Activated T-cell treated with anti-CD3 and anti-CD28 coated beads for 24 hours (primary cell): Measurements from ENCODE around the gene KIF19.

Source experiments
- DNase-seq: peaks from one replicate; pipeline ENCODE4 v3.0.0-alpha.2; 2020; ENCODE audit warnings: low read depth

The KIF19 gene

DNA sequence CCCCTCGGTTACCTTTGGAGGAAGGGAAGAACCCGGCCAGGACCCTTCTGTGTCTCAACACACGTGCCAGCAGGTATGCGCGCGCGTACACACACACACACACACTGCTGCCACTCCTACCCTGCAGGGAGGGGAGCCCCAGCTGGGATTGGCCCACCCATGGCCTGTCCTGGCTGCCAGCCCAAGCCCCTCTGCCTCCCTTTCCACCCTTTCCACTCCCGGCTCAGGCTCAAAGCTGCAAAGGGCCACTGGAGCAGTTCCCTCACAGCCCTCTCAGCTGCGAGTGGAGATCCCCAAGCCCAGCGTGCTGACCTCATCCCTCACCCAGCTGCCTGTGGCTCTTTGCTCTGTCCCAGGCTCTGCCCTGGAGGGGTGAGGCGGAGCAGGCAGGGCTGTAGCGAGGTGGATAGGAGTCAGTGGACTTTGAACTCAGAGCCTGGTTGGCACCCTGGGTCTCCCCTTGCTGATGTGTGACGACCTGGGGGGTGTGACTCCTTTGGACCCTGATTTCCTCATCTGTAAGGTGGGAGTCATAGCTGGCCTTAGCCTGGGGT lies 14.5 kb downstream of the KIF19 start:
- no peak for DNase-seq

DNA sequence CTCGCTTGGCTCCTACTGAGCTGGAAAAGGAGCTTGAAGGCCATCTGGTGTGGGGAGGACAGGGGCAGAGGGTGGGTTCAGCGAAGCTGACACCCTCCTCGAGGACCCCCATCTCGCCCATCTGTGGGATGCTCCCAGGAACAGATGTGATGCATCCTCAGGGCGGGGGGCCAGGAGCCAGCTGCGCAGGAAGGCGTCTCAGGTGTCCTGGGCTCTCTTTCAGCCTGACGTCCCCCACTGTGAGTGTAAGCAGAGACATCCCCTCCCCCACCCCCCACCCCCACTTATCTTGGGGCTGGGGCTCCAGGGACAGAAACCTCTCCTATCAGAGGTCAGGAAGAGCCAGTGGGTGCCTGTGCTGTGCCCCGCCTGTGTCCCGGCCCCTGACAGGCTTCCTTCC lies 16.2 kb downstream of the KIF19 start:
- DNase-seq, result no peak

DNA sequence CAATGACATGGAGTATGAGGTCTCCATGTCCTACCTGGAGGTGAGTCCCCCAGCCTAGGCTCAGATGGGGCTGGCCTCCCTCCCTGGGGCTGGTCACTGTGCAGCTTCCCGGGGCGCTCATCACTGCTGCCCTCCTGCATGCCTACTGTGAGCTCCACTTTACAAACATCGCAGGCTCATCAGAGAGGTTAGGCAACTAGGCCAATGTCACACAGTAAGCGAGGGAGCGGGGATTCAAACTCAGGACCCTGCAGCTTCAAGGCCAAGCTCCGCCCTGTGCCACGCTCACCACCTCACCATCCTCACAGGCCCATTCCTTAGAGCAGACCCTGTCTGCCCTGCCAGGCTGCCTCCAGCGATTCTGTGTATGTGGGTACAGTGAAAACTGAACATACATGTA lies 17.1 kb downstream of the KIF19 start:
- DNase-seq, result no peak

DNA sequence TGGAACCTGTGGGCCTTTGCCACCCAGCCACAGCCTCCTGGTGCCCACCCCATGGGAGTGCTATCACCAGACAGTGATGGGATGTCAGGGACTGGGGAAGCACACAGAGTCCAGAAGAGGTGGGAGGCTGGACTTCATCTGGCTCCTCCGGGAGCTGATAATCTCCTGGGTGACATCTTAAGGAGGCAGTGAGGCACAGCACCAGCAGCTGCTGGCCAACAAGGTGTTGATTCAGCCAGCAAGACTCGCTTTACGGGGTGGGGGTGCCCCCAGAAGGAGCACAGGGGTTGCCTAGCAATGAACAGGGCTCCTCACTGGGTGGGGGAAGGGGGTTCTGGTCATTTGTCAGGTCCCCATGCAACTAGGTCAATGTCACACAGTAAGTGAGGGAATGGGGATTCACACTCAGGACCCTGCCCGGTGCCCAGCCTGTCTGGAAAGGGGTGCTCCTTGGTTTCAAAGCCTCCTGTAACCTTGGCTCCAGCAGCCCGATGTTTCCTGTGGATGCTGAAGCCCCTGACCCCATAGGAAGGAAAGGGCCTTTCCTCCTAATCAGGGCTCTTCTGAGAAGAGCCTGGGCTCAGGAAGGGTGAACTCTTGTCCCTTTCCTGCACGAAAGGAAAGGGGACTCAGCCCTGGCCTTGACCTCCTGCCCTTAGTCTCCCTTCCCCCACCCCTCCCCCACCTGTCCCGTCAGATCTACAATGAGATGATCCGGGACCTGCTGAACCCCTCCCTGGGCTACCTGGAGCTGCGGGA lies 17.7 kb downstream of the KIF19 start:
- DNase-seq, result no peak

DNA sequence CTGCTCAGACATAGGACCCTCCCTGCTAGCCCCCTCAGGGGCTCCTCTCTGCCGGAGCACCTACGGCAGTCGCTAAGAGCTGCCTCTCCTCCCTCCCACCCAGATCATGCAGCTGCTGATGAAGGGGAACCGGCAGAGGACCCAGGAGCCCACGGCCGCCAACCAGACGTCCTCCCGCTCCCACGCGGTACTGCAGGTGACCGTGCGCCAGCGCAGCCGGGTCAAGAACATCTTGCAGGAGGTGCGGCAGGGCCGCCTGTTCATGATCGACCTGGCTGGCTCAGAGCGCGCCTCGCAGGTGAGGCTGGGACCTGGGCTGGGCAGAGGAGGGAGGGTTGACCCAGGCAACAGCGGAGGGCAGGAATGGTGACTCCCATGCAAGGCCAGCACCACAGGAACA lies 18.6 kb downstream of the KIF19 start:
- no peak for DNase-seq

DNA sequence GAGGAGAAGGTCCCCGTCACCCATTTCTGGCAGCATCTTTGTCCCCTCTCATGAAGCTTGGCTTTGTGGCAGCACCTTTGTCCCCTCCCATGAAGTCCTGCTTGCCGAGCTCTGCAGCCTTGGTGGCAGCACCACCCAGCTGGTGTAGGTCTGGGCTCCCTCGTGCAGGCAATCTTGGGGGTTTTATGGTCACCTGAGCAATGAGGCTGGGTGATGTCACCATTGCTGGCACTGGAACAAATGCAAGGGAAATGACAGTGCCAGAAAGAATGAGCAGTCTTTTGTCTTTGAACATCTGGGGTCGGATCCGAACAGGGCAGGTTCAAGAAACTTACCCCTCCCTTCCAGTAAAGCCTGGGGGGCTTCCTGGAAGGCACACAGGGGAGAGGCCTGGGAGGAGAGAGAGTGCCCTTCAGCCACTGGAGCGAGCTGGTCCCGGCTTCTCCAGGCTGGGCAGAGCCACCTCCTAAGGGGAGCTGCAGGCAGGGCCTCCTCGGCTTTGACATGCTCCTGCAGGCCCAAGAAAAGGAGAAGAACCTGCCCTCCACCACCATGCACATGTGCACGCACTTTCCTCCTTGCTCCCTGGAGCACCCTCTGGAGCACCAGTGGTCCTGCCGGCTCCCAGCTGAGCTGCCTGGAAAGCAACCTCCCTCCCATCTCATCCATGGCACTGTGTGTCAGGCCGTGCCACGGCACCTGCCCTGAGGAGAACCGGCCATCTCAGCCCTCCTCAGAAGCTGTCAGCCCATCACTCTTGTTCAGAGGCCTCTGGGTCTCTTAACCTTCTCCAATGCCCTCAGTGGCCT lies 19.6 kb downstream of the KIF19 start:
- no peak for DNase-seq

DNA sequence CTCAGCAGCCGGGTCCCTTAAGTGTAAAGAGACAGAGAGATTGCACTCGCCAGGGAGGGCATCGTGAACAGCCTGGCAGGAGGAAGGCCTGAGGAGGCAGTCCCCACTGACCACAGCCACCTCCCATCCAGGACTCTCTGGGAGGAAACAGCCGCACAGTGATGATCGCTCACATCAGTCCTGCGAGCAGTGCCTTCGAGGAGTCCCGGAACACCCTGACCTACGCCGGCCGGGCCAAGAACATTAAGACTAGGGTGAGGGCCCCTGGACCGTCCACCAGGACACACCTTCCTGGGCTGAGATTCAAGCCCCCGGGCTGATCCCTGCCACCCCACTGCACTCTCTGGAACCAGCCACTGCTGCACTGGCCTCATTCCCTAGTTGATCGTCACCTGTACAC lies 21.6 kb downstream of the KIF19 start:
- DNase-seq, result no peak

DNA sequence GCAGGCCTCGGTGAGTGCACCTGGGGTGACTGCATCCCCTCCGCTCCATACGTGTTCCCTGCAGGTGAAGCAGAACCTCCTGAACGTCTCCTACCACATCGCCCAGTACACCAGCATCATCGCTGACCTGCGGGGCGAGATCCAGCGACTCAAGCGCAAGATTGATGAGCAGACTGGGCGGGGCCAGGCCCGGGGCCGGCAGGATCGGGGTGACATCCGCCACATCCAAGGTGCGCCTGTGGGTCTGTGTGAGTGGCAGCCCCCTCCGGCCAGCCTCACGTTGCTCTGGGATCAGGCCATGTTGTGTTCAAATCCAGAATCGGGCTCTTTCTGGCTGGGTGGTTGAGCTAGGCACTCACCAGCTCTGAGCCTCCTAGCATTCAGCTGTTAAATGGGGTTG lies 23.1 kb downstream of the KIF19 start:
- no peak for DNase-seq

DNA sequence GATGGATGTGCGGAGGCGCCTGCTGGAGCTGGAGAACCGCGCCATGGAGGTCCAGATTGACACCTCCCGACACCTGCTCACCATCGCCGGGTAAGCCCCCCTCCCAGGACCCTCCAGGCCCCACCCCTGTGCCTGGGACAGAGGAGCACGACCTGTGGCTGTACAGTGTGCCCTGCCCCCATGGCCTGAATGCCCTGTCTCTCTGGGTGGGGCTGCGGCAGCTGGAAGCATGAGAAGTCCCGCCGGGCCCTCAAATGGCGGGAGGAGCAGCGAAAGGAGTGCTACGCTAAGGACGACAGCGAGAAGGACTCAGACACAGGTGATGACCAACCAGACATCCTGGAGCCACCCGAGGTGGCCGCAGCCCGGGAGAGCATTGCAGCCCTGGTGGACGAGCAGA lies 24.5 kb downstream of the KIF19 start:
- no peak for DNase-seq

DNA sequence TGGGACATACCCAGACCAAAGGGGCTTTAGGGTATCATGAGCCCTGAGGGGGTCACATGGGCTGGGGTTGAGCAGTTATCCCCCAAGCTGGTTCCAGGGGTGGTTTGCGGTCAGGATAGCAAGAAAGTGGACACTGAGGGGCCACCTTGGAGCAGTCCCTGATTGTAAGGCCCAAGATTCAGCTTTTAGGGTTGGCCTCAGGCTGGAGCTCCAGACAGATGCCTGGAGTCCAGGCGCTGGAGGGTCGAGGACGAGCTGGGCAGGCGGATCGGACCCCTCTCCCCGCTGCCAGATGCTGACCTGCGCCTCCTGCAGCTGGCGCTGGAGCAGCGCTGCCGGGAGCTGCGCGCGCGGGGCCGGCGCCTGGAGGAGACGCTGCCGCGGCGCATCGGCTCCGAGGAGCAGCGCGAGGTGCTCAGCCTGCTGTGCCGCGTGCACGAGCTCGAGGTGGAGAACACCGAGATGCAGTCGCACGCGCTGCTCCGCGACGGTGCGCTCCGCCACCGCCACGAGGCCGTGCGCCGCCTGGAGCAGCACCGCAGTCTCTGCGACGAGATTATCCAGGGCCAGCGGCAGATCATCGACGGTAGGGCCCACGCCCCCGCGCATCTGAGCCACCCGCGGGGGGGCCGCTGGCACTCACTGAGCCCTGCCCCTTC lies 25.7 kb downstream of the KIF19 start:
- no peak for DNase-seq

DNA sequence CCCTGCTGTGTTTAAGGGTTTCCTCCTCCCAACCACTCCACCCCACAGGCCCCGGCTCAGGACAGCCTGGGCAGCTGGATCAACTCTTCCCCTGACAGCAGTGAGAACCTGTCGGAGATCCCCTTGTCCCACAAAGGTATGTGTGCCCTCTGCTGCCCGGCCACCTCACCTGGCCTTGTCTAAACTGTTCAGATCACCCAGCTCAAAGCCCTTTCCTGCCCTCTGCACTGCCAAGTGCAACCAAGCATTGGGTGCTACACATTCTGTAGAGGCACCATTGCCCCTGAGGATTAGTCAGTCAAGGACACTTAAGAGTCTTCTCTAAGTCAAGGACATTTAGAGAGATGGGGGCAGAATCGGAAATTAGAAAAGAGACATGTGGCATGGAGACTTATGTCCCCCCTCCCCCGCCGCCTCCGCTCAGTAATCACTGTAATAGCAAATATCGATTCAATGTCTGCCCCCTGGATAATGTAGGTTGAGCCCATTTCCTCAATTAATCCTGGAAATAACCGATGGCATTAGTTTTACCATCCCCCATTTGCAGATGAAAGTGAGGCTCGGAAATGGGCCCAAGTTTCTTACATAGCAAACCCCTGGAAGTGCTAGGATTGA lies 27.5 kb downstream of the KIF19 start:
- DNase-seq, result no peak

DNA sequence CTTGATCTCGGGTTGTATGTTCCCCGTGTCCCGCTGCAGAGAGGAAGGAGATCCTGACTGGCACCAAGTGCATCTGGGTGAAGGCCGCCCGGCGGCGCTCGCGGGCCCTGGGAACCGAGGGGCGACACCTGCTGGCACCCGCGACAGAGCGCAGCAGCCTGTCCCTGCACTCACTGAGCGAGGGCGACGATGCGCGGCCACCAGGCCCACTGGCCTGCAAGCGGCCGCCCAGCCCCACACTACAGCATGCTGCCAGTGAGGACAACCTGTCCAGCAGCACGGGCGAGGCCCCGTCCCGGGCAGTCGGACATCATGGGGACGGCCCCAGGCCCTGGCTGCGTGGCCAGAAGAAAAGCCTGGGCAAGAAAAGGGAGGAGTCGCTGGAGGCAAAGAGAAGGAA lies 28.1 kb downstream of the KIF19 start:
- DNase-seq, result peak; percentile 48

DNA sequence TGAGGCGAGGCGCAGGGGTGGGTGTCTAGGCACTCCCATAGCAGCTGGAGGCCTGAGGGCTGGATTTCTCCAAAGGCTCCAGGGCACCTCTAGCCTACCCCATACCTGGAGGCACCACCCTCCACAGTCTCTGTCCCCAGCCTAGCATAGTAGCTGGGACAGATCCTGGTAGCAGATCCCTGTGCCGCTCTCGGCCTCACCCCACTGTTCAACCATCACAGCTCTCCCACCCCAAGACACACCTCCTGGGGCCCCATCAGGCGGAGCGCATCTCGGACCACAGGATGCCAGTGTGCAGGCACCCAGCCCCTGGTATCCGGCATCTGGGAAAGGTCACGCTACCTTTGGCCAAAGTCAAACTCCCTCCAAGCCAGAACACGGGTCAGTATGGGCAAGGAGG lies 28.5 kb downstream of the KIF19 start:
- no peak for DNase-seq

DNA sequence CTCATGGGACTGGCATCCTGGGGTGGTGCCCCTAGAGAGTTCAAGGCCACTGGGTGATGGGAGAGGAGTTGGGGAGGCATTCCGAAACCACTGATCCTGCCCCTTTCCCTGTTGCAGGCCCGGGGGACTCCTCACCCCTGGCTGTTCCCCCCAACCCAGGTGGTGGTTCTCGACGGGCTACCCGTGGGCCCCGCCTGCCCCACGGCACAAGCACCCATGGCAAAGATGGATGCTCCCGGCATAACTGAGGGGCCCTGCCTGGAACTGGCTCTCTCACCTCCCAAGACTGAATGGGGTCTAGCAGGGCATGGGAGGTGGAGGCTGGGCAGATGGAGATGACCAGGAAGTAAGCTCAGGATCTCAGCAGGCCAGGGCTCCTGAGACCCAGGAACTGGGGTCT lies 29.0 kb downstream of the KIF19 start:
- DNase-seq, result no peak

DNA sequence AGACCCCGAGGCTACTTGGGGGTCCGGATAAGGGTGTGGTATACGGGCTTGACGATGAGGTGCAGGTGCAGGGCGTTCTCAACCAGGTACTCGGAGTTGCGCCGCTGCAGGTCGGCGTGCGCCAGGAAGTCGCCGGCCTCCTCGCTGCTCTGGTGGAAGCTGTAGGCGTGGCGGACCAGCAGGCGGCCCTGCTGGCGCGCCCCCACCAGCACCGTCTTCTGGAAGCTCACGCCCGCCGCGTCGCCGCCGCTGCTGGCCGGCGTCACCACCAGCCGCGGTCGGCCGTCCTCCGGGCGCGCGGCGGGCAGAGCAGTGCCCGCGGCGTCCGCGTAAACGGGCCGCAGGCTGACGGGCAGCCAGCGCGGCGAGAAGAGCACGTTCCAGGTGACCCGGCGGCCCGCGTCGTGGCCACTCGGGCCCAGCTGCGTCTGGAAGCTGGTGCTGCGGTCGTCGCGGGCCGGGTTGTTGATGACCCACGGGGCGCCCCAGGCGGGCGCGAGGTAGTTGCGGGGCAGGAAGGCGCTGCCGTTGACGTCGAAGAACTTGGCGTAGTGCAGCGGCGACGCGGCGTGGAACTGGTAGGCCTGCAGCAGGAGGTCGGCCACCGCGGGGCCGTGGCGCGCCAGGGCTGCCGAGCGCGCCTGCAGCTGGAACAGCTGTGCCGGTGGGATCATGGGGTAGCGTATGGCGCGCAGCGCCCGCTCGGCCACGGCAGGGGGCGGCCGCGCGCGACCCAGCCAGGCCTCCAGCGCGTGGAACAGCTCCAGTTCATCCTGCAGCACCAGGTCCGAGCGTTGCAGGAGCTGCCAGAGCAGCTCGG lies 30.8 kb downstream of the KIF19 start:
- no peak for DNase-seq

DNA sequence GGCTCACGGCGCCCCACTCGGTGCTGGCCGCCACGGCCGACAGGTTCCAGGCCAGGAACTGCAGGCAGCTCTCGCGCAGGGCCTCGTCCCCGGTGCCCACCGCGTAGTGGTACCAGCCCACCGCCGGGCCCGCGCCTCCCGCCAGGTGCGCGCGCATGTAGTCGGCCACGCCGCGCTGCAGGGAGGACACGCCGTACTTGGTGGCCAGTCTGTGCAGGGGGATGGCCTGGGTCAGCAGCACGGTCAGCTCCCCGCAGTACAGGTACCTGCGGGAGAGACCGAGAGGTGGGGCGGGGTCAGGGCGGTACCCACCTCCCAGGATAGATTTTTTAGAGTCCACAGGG lies 31.4 kb downstream of the KIF19 start:
- DNase-seq, result no peak

DNA sequence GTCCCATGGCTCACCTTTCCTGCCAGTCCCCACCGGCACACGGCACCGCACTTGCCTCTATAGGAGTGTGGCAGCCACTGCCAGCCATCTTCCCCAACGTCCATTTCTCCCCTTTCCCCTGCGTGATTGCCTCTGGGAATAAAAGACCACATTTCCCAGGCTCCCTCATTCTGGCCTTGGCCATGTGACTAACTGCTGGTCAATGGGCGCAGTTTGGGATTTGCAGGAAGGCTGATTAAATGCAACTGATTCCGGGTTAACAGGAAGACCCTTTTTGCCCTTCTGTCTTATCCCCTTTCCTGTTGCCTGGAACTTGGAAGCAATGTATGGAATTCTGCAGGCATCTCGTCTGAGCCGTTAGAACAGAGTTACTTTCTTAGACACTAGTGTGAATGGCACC lies 32.7 kb downstream of the KIF19 start:
- no peak for DNase-seq

DNA sequence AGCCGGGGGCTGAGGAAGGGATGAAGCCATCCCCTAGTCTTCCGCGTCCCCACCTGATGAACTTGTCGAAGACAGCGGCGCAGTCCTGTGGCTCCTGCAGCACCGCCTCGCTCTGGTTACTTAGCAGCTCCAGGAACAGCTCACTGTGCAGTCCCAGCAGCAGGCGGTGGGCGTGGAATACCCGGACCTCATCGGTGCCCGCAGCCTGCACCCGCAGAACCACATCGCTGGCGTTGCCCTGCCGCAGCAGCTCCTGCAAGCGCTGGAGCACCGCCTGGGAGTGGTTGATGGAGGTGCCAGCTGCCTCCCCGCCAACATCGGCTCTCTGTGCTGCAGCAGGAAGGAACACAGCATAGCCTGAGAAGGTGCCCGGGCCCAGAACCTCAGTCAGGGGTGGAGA lies 33.9 kb downstream of the KIF19 start:
- DNase-seq, result no peak

DNA sequence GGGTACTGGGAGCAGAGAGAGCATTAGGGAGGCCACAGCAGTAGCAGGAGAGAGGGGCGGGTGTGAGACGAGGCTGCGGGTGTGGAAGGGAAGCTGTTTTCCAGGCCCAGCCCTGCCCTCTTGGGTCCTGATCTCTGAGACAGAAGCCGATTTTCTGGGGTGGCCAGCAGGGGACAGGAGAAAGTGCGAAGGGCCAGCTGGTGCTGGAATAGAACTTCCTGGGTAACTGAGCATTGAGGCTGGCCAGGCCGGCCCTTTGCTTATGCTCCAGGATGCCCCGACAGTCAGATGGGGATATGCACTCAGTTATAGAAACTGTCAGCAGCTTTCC lies 34.8 kb downstream of the KIF19 start:
- DNase-seq, result no peak

DNA sequence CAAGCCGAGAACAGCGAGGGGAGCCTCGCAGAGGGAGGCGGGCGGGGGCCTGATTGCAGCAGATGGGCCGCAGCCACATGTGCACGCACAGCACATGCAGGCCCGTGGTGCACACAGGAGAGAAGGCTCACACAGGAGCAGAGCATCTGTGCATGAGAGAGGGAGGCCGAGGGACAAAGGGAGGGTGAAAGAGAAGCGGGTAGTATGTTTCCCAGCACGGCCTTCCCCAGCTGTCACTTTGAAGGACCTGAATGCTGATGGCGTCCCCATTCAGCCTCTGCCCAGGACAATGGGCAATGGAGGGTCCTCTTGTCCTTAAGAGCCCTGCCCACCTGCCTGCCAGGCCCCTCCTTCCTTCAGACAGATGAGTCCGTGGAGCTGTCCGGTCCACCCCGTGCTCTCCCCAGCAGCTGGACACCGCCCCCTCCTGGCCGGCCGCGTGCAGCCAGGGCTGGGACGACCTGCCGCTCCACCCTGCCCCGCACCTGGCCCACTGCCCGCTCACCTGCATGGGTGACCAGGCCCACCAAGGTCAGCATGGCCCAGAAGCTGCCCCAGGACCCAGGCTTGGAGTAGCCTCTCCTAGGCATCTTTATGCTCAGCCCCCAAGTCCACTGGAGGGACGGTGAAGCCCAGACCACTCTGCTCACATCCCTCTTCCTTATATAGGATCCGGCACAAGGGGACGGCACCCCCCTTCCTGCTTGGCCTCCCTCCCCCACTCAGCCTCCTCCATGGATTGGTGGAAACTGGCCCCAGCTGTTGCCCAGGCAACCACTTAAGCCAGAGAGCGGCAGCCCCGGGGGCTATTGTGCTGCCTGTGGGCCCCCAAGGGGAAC lies 35.4 kb downstream of the KIF19 start, which contains the start of gene BTBD17:
Gene BTBD17, minus strand, starts transcription at position 639 of the 839 bp plus-strand sequence. Its CDS starts 49 bp downstream, at position 590.
- DNase-seq, result no peak

DNA sequence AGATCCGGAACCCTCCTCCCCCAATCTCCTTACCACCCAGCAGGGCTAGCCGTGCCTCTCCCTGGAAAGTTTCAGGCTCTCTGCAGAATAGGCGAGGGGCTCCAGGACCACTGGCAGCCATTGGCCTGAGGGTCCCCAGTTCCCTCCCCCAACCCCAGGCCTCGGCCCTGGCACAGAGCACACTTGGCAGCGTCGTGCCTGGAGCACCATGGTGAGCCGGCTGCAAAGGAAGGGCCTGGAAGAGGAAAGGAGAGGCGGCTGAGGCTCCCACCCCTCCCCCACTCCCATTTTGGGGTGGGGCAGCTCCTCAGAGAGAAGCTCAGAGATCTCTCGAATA lies 36.0 kb downstream of the KIF19 start:
- DNase-seq, result no peak
